ENCODE results near the gene CREB3L4. TPM values are rescaled to one million over a fixed set of nuclear protein-coding genes. Genes with fewer than 3 reads are reported as not detected.

CREB3L4 gene
- total and polyA plus RNA-seq, 4 donors, result 4.4 to 10.3 (median 8.8) TPM

DNA sequence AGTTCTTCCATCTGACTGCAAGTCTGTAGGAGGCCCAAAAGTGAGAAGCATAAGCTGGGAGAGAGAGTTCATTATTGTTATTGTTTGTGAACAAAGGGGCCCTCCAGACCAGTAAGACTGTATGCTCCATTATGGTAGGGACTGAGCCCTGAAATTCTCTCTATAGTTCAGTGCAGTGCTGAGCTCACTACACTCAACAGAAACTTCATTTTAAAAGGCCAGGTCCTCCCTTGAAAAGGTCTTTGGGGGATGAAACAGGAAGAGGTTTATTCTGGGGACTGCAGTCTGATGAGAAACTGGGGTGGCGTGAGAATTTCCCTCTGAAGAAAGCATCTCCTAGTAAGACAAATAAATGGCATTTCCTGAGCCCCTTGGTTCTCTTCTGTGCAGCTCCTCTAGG is 39.5 kb upstream of the CREB3L4 start:
- no peak overlapping the region for H3K9ac ChIP-seq (ENCODE audit: low read depth in 1 of 2, low read length in 2 of 2)
- no peaks in the 10 kb centered on the region for H3K27me3 ChIP-seq (ENCODE audit: control insufficient read depth in 4 of 4, insufficient read depth in 4 of 4, low read length in 3 of 4)
- TF ChIP-seq MAX (IDR thresholded peaks at IDR 0.05) (no peak), NR2F2 (IDR thresholded peaks at IDR 0.05) (no peak), SP1 (IDR thresholded peaks at IDR 0.05) (no peak), FOXA2 (IDR thresholded peaks at IDR 0.05) (no peak), TAF1 (conservative IDR thresholded peaks at IDR 0.05) (no peak), YY1 (IDR thresholded peaks at IDR 0.05) (no peak), HNF4A (conservative IDR thresholded peaks at IDR 0.05) (no peak), GABPA (IDR thresholded peaks at IDR 0.05 in 1 of 2, conservative IDR thresholded peaks at IDR 0.05 in 1 of 2) (no peak), EGR1 (IDR thresholded peaks at IDR 0.05; ENCODE audit: low read depth in 2 of 2) (no peak), JUND (IDR thresholded peaks at IDR 0.05) (no peak), RXRA (IDR thresholded peaks at IDR 0.05) (no peak), RAD21 (IDR thresholded peaks at IDR 0.05) (no peak), HNF4G (IDR thresholded peaks at IDR 0.05) (no peak), FOXA1 (IDR thresholded peaks at IDR 0.05) (no peak)
- TF ChIP-seq, protein P1, sequence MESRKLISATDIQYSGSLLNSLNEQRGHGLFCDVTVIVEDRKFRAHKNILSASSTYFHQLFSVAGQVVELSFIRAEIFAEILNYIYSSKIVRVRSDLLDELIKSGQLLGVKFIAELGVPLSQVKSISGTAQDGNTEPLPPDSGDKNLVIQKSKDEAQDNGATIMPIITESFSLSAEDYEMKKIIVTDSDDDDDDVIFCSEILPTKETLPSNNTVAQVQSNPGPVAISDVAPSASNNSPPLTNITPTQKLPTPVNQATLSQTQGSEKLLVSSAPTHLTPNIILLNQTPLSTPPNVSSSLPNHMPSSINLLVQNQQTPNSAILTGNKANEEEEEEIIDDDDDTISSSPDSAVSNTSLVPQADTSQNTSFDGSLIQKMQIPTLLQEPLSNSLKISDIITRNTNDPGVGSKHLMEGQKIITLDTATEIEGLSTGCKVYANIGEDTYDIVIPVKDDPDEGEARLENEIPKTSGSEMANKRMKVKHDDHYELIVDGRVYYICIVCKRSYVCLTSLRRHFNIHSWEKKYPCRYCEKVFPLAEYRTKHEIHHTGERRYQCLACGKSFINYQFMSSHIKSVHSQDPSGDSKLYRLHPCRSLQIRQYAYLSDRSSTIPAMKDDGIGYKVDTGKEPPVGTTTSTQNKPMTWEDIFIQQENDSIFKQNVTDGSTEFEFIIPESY (IDR thresholded peaks at IDR 0.05), result no peak
- TF ChIP-seq, protein P2, sequence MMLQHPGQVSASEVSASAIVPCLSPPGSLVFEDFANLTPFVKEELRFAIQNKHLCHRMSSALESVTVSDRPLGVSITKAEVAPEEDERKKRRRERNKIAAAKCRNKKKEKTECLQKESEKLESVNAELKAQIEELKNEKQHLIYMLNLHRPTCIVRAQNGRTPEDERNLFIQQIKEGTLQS (IDR thresholded peaks at IDR 0.05), result no peak
- TF ChIP-seq, protein P3, sequence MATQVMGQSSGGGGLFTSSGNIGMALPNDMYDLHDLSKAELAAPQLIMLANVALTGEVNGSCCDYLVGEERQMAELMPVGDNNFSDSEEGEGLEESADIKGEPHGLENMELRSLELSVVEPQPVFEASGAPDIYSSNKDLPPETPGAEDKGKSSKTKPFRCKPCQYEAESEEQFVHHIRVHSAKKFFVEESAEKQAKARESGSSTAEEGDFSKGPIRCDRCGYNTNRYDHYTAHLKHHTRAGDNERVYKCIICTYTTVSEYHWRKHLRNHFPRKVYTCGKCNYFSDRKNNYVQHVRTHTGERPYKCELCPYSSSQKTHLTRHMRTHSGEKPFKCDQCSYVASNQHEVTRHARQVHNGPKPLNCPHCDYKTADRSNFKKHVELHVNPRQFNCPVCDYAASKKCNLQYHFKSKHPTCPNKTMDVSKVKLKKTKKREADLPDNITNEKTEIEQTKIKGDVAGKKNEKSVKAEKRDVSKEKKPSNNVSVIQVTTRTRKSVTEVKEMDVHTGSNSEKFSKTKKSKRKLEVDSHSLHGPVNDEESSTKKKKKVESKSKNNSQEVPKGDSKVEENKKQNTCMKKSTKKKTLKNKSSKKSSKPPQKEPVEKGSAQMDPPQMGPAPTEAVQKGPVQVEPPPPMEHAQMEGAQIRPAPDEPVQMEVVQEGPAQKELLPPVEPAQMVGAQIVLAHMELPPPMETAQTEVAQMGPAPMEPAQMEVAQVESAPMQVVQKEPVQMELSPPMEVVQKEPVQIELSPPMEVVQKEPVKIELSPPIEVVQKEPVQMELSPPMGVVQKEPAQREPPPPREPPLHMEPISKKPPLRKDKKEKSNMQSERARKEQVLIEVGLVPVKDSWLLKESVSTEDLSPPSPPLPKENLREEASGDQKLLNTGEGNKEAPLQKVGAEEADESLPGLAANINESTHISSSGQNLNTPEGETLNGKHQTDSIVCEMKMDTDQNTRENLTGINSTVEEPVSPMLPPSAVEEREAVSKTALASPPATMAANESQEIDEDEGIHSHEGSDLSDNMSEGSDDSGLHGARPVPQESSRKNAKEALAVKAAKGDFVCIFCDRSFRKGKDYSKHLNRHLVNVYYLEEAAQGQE (IDR thresholded peaks at IDR 0.05), result no peak
- TF ChIP-seq, protein P4, sequence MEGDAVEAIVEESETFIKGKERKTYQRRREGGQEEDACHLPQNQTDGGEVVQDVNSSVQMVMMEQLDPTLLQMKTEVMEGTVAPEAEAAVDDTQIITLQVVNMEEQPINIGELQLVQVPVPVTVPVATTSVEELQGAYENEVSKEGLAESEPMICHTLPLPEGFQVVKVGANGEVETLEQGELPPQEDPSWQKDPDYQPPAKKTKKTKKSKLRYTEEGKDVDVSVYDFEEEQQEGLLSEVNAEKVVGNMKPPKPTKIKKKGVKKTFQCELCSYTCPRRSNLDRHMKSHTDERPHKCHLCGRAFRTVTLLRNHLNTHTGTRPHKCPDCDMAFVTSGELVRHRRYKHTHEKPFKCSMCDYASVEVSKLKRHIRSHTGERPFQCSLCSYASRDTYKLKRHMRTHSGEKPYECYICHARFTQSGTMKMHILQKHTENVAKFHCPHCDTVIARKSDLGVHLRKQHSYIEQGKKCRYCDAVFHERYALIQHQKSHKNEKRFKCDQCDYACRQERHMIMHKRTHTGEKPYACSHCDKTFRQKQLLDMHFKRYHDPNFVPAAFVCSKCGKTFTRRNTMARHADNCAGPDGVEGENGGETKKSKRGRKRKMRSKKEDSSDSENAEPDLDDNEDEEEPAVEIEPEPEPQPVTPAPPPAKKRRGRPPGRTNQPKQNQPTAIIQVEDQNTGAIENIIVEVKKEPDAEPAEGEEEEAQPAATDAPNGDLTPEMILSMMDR (IDR thresholded peaks at IDR 0.05; ENCODE audit: low read depth, low read length, missing input control), result no peak
- H3K4me3 ChIP-seq (ENCODE audit: low read depth in 1 of 3, low read length in 3 of 3), result no peak overlapping the region
- DNase-seq (ENCODE audit: low spot score), result no peak
- H3K4me1 ChIP-seq (ENCODE audit: control insufficient read depth in 4 of 4, insufficient read depth in 4 of 4, low read length in 3 of 4), result peaks cover 5 to 8% (median 6%) of the 10 kb centered on the region in 4 donors
- no peak overlapping the region for H3K27ac ChIP-seq (ENCODE audit: low read depth in 1 of 2, low read length in 2 of 2)
- 85% methylated on average over 1 of the region's 1 CpG for WGBS
- no peaks in the 10 kb centered on the region for H3K9me3 ChIP-seq (ENCODE audit: control insufficient read depth in 4 of 4, low read length in 3 of 4)
- H3K36me3 ChIP-seq (ENCODE audit: control insufficient read depth in 4 of 4, insufficient read depth in 3 of 4, low read depth in 1 of 4, low read length in 3 of 4), result peaks cover 2 to 30% (median 14%) of the 10 kb centered on the region in 4 donors
